Umbilical cord (tissue), 2 donors: ENCODE measurements around the gene ATP5PD. TPM values are rescaled to one million over a fixed set of nuclear protein-coding genes. Genes with fewer than 3 reads are reported as not detected.

Experiments
- DNase-seq: peaks from one replicate; pipeline ENCODE4 v3.0.0-alpha.2; 2015; ENCODE audit warnings: low spot score
- total RNA-seq: library from RNA; depleted of rRNA; stranded (reverse); fragments of >200 nt; gene quantifications from one replicate; pipeline ENCODE4 v1.2.3, GENCODE V29; 2014; ENCODE audit warnings: low replicate concordance; ENCODE audit not compliant: insufficient read depth

The ATP5PD gene
- total RNA-seq, 1 donor from 2014 or later, result 231 TPM

- DNase-seq, result no peak
These were observed 47.2 kb downstream of the ATP5PD start for GRCh38 chr17:74999523-74999922.

- DNase-seq, result peak; percentile 36
These were observed 48.0 kb downstream of the ATP5PD start for GRCh38 chr17:74998783-74999182.

- no peak for DNase-seq
These were observed 50.9 kb downstream of the ATP5PD start for GRCh38 chr17:74995847-74996246.

- DNase-seq, result no peak
These were observed 52.3 kb downstream of the ATP5PD start for GRCh38 chr17:74994440-74994839.

- DNase-seq, result no peak
These were observed 54.5 kb downstream of the ATP5PD start for GRCh38 chr17:74992223-74992622.

- no peak for DNase-seq
These were observed 56.1 kb downstream of the ATP5PD start for GRCh38 chr17:74990581-74991105.

Other genes starting within 250 kb of the ATP5PD start
- 4.1 TPM for gene GRIN2C, start 187.1 kb downstream of the ATP5PD start, total RNA-seq
- gene FDXR, start 174.0 kb downstream of the ATP5PD start, total RNA-seq, result 1.7 TPM
- gene FADS6, start 153.3 kb downstream of the ATP5PD start, total RNA-seq, result not detected
- gene USH1G, start 123.7 kb downstream of the ATP5PD start, total RNA-seq, result 2.9 TPM
- 0.72 TPM for gene OTOP2, start 122.7 kb downstream of the ATP5PD start, total RNA-seq
- gene OTOP3, start 111.1 kb downstream of the ATP5PD start, total RNA-seq, result not detected
- gene HID1, start 74.2 kb downstream of the ATP5PD start, total RNA-seq, result 8.9 TPM
- 3.1 TPM for gene CDR2L, start 59.3 kb downstream of the ATP5PD start, total RNA-seq
- 24.6 TPM for gene MRPL58, start 34.3 kb downstream of the ATP5PD start, total RNA-seq
- 21.2 TPM for gene KCTD2, start 256 bp upstream of the ATP5PD start, total RNA-seq
- gene SLC16A5, start 41.0 kb upstream of the ATP5PD start, total RNA-seq, result 20.7 TPM
- 2.6 TPM for gene ARMC7, start 63.0 kb upstream of the ATP5PD start, total RNA-seq
- 47.7 TPM for gene NT5C, start 84.8 kb upstream of the ATP5PD start, total RNA-seq
- 16.6 TPM for gene JPT1, start 107.5 kb upstream of the ATP5PD start, total RNA-seq
- gene SUMO2, start 136.0 kb upstream of the ATP5PD start, total RNA-seq, result 67.2 TPM
- 33.5 TPM for gene NUP85, start 158.7 kb upstream of the ATP5PD start, total RNA-seq
- gene GGA3, start 214.6 kb upstream of the ATP5PD start, total RNA-seq, result 33.7 TPM
- 14.9 TPM for gene MRPS7, start 214.9 kb upstream of the ATP5PD start, total RNA-seq
- 2.9 TPM for gene MIF4GD, start 224.3 kb upstream of the ATP5PD start, total RNA-seq
- gene SLC25A19, start 242.5 kb upstream of the ATP5PD start, total RNA-seq, result 43.1 TPM